ENCODE results near the gene CAPN13.

Gene CAPN13

GRCh38 chr2:30730736-30731647 is 76.3 kb downstream of the CAPN13 start:
- DNase-seq (ENCODE audit: low read depth), result no peak

GRCh38 chr2:30729031-30729430 is 78.2 kb downstream of the CAPN13 start:
- no peak for DNase-seq (ENCODE audit: low read depth)

GRCh38 chr2:30722936-30723725 is 84.1 kb downstream of the CAPN13 start:
- no peak for DNase-seq (ENCODE audit: low read depth)

- DNase-seq (ENCODE audit: low read depth), result no peak
These were observed 85.3 kb downstream of the CAPN13 start for GRCh38 chr2:30721668-30722647.

GRCh38 chr2:30721241-30721640 is 86.0 kb downstream of the CAPN13 start:
- no peak for DNase-seq (ENCODE audit: low read depth)

GRCh38 chr2:30717081-30717650 is 90.1 kb downstream of the CAPN13 start:
- DNase-seq (ENCODE audit: low read depth), result no peak

- DNase-seq (ENCODE audit: low read depth), result no peak
These were observed 90.9 kb downstream of the CAPN13 start for GRCh38 chr2:30716123-30716900.

GRCh38 chr2:30714811-30715709 is 92.2 kb downstream of the CAPN13 start:
- DNase-seq (ENCODE audit: low read depth), result no peak

GRCh38 chr2:30713698-30714097 is 93.5 kb downstream of the CAPN13 start:
- DNase-seq (ENCODE audit: low read depth), result no peak

GRCh38 chr2:30711646-30712085 is 95.6 kb downstream of the CAPN13 start:
- DNase-seq (ENCODE audit: low read depth), result peak; percentile 39

- no peak for DNase-seq (ENCODE audit: low read depth)
These were observed 96.8 kb downstream of the CAPN13 start for GRCh38 chr2:30710461-30710860.

- DNase-seq (ENCODE audit: low read depth), result no peak
These were observed 97.2 kb downstream of the CAPN13 start for GRCh38 chr2:30710016-30710415.

GRCh38 chr2:30709516-30709915 is 97.7 kb downstream of the CAPN13 start:
- no peak for DNase-seq (ENCODE audit: low read depth)

- no peak for DNase-seq (ENCODE audit: low read depth)
These were observed 98.6 kb downstream of the CAPN13 start for GRCh38 chr2:30708491-30709290.

GRCh38 chr2:30707304-30707903 is 99.8 kb downstream of the CAPN13 start:
- no peak for DNase-seq (ENCODE audit: low read depth)

- peak; percentile 33 for DNase-seq (ENCODE audit: low read depth)
These were observed 100.5 kb downstream of the CAPN13 start for GRCh38 chr2:30706534-30707303.

GRCh38 chr2:30705711-30706533 is 101.3 kb downstream of the CAPN13 start:
- no peak for DNase-seq (ENCODE audit: low read depth)
